ENCODE results near the gene BICD1. TPM values are rescaled to one million over a fixed set of nuclear protein-coding genes. Genes with fewer than 3 reads are reported as not detected.

BICD1 gene
- polyA plus RNA-seq, 2 of the 4 experiments (the other 2 are of a cell fraction): 13.0 to 24.3 TPM

DNA sequence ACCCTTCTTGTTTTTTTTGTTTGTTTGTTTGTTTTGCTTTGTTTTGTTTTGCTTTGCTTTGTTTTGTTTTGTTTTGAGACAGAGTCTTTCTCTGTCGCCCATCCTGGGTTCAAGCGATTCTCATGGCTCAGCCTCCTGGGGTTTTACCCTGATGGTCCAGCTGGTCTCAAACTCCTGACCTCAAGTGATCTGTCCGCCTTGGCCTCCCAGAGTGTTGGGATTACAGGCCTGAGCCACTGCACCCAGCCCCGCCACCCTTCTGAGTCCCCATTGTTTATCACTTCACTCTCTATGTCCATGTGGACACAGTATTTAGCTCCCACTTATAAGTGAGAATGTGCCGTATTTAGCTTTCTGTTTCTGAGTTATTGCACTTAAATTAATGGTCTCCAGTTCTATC is 36.9 kb upstream of the BICD1 start:
- Histone ChIP-seq H3K4me2 (peak overlapping the region; percentile 57), H3K4me1 (peaks cover 22% of the 10 kb centered on the region), H3K4me3 (no peak overlapping the region), H3K9me3 (no peaks in the 10 kb centered on the region), H3K27ac (peak overlapping the region; percentile 10 to 67; a peak in 3 of 6 replicates)
- TF ChIP-seq HOXB13 (CRISPR knock-in tag; IDR thresholded peaks at IDR 0.05; ENCODE audit: low read depth): no peak
- TF ChIP-seq RFX5 (IDR thresholded peaks at IDR 0.05): no peak
- TF ChIP-seq, protein P1, sequence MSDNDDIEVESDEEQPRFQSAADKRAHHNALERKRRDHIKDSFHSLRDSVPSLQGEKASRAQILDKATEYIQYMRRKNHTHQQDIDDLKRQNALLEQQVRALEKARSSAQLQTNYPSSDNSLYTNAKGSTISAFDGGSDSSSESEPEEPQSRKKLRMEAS (IDR thresholded peaks at IDR 0.05): 0 out of 2 replicates have a peak, but pooled peaks have one; percentile 5
- no peak for TF ChIP-seq EHMT2 (IDR thresholded peaks at IDR 0.05; ENCODE audit: low read depth)
- ChIA-PET POLR2A (no interaction called here), CTCF (interaction anchor here (0.7 kb wide), 2 partner anchors 16 to 572 kb away, joined by 4 read pairs; no protein-coding TSS in a partner anchor)
- WGBS (ENCODE audit: missing lambda C conversion rate): 96% methylated on average over 5 of the region's 5 CpGs
- no peak for FAIRE-seq
- ATAC-seq: no peak
- no peak for DNase-seq (ENCODE audit: low read depth in 1 of 2, low spot score in 1 of 2)

DNA sequence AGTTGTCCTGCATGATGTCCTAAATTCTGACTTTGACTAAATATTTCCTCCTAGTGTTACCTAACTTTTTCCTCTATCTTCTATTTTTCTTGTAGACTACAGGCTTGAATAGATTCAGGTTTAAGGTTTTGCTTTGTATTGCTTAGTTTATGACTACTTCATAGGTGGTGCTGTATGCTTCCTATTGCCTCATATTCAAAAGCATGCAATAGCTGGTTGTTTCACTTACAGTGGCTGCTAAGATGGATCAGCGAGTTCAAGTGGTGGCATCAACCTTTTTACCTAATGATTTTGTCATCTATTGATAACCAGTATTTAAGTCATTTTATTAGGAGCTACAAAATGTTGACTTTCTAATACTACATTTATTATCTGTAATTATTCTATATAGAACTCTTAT is 36.3 kb upstream of the BICD1 start:
- peak; percentile 32 for FAIRE-seq
- POLR2A ChIA-PET: no interaction called here
- WGBS (ENCODE audit: missing lambda C conversion rate): 4% methylated on average over 1 of the region's 1 CpG

GRCh38 chr12:32072102-32072501 is 34.5 kb upstream of the BICD1 start:
- 79% methylated on average over 6 of the region's 6 CpGs for WGBS (ENCODE audit: missing lambda C conversion rate)
- H3K9me3 ChIP-seq: no peaks in the 10 kb centered on the region
- no peak for TF ChIP-seq CEBPB (IDR thresholded peaks at IDR 0.05)
- peaks cover 22% of the 10 kb centered on the region for H3K4me1 ChIP-seq
- no peak overlapping the region for H3K4me3 ChIP-seq
- H3K27ac ChIP-seq: no peak overlapping the region
- H3K4me2 ChIP-seq: no peak overlapping the region
- ChIA-PET CTCF (interaction anchor here (0.6 to 1.4 kb wide), 3 partner anchors 11 to 336 kb away, joined by 3 to 4 read pairs (median 3); no protein-coding TSS in a partner anchor), POLR2A (interaction anchor here (0.6 kb wide), 1 partner anchor 227 kb away, joined by 4 read pairs; no protein-coding TSS in a partner anchor)
- FAIRE-seq: no peak
- ATAC-seq: no peak
- DNase-seq (ENCODE audit: low read depth in 1 of 2, low spot score in 1 of 2): no peak

More for the DNA sequence above, 36.3 kb upstream of the BICD1 start:
- H3K4me1 ChIP-seq: peaks cover 22% of the 10 kb centered on the region
- no peak overlapping the region for H3K4me2 ChIP-seq
- CTCF ChIA-PET: interaction anchor here (0.6 to 1.2 kb wide), 3 partner anchors 10 to 109 kb away, joined by 3 to 4 read pairs (median 3); no protein-coding TSS in a partner anchor
- TF ChIP-seq, protein P2, sequence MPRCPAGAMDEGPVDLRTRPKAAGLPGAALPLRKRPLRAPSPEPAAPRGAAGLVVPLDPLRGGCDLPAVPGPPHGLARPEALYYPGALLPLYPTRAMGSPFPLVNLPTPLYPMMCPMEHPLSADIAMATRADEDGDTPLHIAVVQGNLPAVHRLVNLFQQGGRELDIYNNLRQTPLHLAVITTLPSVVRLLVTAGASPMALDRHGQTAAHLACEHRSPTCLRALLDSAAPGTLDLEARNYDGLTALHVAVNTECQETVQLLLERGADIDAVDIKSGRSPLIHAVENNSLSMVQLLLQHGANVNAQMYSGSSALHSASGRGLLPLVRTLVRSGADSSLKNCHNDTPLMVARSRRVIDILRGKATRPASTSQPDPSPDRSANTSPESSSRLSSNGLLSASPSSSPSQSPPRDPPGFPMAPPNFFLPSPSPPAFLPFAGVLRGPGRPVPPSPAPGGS (IDR thresholded peaks at IDR 0.05): no peak
- TF ChIP-seq JUNB (IDR thresholded peaks at IDR 0.05) (no peak), EP300 (IDR thresholded peaks at IDR 0.05) (no peak), ZSCAN20 (CRISPR knock-in tag; IDR thresholded peaks at IDR 0.05) (no peak), USF2 (IDR thresholded peaks at IDR 0.05) (no peak), TFCP2L1 (CRISPR knock-in tag; IDR thresholded peaks at IDR 0.05) (no peak), TP53 (CRISPR knock-in tag; IDR thresholded peaks at IDR 0.05) (no peak), RARB (CRISPR knock-in tag; IDR thresholded peaks at IDR 0.05) (no peak), SMC3 (IDR thresholded peaks at IDR 0.05) (no peak), SREBF2 (IDR thresholded peaks at IDR 0.05) (no peak), FOSL2 (IDR thresholded peaks at IDR 0.05) (no peak), FOSL2 (CRISPR knock-in tag; IDR thresholded peaks at IDR 0.05) (no peak), ATOH8 (CRISPR knock-in tag; IDR thresholded peaks at IDR 0.05; ENCODE audit: low read depth) (no peak), HOXA7 (CRISPR knock-in tag; IDR thresholded peaks at IDR 0.05) (no peak), MYC (IDR thresholded peaks at IDR 0.05; ENCODE audit: borderline replicate concordance, low read length) (no peak), RAD21 (conservative IDR thresholded peaks at IDR 0.05 in 1 of 2, IDR thresholded peaks at IDR 0.05 in 1 of 2) (no peak), RFX5 (IDR thresholded peaks at IDR 0.05) (no peak), GATA3 (IDR thresholded peaks at IDR 0.05; ENCODE audit: borderline replicate concordance) (no peak)
- TF ChIP-seq, protein P3, sequence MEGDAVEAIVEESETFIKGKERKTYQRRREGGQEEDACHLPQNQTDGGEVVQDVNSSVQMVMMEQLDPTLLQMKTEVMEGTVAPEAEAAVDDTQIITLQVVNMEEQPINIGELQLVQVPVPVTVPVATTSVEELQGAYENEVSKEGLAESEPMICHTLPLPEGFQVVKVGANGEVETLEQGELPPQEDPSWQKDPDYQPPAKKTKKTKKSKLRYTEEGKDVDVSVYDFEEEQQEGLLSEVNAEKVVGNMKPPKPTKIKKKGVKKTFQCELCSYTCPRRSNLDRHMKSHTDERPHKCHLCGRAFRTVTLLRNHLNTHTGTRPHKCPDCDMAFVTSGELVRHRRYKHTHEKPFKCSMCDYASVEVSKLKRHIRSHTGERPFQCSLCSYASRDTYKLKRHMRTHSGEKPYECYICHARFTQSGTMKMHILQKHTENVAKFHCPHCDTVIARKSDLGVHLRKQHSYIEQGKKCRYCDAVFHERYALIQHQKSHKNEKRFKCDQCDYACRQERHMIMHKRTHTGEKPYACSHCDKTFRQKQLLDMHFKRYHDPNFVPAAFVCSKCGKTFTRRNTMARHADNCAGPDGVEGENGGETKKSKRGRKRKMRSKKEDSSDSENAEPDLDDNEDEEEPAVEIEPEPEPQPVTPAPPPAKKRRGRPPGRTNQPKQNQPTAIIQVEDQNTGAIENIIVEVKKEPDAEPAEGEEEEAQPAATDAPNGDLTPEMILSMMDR (IDR thresholded peaks at IDR 0.05): no peak
- DNase-seq (ENCODE audit: low read depth in 1 of 2, low spot score in 1 of 2) (no peak), ATAC-seq (no peak)
- H3K27ac ChIP-seq: no peak overlapping the region; a peak in 1 of 6 replicates
- H3K4me3 ChIP-seq: no peak overlapping the region
- H3K9me3 ChIP-seq: no peaks in the 10 kb centered on the region
